Vagina (tissue), 2 donors: ENCODE data around the gene CCDC186.

Experiments used
- POLR2A ChIP-seq, 2 donors: fragments of 450-650 bp; IDR thresholded peaks; one replicate each; pipeline ENCODE4 v1.6.1; 2017; ENCODE audit warnings: antibody characterized with exemption in 2 of 2, mild to moderate bottlenecking in 2 of 2, moderate library complexity in 2 of 2
- TF ChIP-seq, protein P1 (sequence below), 3 experiments: fragments of 450-650 bp in 2 of 3; fragments of 200-600 bp in 1 of 3; sonication (generic) in 1 of 3; IDR thresholded peaks; one replicate each; pipeline ENCODE4 v1.5.1; 2017 to 2019; ENCODE audit warnings: antibody characterized with exemption in 3 of 3, mild to moderate bottlenecking in 2 of 3, moderate library complexity in 2 of 3

- no peak for TF ChIP-seq POLR2A (IDR thresholded peaks at IDR 0.05)
- TF ChIP-seq, protein P1, sequence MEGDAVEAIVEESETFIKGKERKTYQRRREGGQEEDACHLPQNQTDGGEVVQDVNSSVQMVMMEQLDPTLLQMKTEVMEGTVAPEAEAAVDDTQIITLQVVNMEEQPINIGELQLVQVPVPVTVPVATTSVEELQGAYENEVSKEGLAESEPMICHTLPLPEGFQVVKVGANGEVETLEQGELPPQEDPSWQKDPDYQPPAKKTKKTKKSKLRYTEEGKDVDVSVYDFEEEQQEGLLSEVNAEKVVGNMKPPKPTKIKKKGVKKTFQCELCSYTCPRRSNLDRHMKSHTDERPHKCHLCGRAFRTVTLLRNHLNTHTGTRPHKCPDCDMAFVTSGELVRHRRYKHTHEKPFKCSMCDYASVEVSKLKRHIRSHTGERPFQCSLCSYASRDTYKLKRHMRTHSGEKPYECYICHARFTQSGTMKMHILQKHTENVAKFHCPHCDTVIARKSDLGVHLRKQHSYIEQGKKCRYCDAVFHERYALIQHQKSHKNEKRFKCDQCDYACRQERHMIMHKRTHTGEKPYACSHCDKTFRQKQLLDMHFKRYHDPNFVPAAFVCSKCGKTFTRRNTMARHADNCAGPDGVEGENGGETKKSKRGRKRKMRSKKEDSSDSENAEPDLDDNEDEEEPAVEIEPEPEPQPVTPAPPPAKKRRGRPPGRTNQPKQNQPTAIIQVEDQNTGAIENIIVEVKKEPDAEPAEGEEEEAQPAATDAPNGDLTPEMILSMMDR (IDR thresholded peaks at IDR 0.05), result no peak
Observed at GRCh38 chr10:114083040-114083439, 91.0 kb downstream of the CCDC186 start.
